Measurements from ENCODE around the gene SRRM4.

Gene SRRM4

DNA sequence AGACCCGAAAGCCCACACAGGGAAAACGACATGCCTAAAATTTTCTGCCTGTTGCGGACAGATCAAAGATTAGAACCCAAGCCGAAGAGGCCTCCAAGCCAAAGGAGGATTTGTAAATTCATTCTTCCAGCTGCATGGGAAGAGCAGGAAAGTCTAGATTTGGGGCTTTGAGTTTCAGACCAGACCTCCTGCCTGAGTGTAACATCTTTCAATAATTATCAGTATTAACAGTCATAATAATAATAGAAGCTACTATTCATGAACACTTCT is 195.7 kb downstream of the SRRM4 start:
- TF ChIP-seq TAF1 (IDR thresholded peaks at IDR 0.05; ENCODE audit: borderline replicate concordance, insufficient read depth, low read length) (no peak), FOXP2 (optimal IDR thresholded peaks at IDR 0.05; ENCODE audit: borderline replicate concordance, extremely low read depth, extremely low read length, insufficient read depth) (no peak), SIN3A (IDR thresholded peaks at IDR 0.05; ENCODE audit: borderline replicate concordance, insufficient read depth, low read length) (no peak), POLR2AphosphoS5 (IDR thresholded peaks at IDR 0.05; ENCODE audit: low read depth, low read length) (no peak)
- TF ChIP-seq, protein P1, sequence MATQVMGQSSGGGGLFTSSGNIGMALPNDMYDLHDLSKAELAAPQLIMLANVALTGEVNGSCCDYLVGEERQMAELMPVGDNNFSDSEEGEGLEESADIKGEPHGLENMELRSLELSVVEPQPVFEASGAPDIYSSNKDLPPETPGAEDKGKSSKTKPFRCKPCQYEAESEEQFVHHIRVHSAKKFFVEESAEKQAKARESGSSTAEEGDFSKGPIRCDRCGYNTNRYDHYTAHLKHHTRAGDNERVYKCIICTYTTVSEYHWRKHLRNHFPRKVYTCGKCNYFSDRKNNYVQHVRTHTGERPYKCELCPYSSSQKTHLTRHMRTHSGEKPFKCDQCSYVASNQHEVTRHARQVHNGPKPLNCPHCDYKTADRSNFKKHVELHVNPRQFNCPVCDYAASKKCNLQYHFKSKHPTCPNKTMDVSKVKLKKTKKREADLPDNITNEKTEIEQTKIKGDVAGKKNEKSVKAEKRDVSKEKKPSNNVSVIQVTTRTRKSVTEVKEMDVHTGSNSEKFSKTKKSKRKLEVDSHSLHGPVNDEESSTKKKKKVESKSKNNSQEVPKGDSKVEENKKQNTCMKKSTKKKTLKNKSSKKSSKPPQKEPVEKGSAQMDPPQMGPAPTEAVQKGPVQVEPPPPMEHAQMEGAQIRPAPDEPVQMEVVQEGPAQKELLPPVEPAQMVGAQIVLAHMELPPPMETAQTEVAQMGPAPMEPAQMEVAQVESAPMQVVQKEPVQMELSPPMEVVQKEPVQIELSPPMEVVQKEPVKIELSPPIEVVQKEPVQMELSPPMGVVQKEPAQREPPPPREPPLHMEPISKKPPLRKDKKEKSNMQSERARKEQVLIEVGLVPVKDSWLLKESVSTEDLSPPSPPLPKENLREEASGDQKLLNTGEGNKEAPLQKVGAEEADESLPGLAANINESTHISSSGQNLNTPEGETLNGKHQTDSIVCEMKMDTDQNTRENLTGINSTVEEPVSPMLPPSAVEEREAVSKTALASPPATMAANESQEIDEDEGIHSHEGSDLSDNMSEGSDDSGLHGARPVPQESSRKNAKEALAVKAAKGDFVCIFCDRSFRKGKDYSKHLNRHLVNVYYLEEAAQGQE (IDR thresholded peaks at IDR 0.05; ENCODE audit: insufficient read depth in 1 of 2, low read depth in 2 of 2, low read length in 2 of 2): no peak

DNA sequence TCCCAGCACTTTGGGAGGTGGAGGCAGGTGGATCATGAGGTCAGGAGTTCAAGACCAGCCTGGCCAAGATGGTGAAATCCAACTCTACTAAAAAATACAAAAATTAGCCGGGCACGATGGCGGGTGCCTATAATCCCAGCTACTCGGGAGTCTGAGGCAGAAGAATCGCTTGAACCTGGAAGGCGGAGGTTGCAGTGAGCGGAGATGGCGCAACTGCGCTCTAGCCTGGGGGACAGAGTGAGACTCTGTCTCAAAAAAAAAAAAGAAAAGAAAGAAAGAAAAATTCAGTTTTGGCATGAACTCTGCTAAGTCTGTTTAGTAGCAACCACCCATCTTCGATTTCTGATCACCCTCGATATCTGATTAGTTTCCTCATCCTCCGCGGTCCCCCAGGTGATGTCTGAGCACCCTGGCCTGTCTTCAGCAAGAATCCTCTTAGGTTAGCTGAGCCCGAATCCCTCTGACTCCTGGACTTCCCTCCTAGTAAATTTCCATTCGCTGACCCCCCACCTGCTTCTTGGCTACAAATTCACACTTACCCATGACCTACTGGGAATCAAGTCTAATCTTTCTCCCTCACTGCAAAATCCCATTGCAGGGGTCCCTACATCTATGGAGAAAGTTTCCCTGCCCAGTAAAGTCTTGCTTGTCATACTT is 196.5 kb downstream of the SRRM4 start:
- TF ChIP-seq SIN3A (IDR thresholded peaks at IDR 0.05; ENCODE audit: borderline replicate concordance, insufficient read depth, low read length): no peak

DNA sequence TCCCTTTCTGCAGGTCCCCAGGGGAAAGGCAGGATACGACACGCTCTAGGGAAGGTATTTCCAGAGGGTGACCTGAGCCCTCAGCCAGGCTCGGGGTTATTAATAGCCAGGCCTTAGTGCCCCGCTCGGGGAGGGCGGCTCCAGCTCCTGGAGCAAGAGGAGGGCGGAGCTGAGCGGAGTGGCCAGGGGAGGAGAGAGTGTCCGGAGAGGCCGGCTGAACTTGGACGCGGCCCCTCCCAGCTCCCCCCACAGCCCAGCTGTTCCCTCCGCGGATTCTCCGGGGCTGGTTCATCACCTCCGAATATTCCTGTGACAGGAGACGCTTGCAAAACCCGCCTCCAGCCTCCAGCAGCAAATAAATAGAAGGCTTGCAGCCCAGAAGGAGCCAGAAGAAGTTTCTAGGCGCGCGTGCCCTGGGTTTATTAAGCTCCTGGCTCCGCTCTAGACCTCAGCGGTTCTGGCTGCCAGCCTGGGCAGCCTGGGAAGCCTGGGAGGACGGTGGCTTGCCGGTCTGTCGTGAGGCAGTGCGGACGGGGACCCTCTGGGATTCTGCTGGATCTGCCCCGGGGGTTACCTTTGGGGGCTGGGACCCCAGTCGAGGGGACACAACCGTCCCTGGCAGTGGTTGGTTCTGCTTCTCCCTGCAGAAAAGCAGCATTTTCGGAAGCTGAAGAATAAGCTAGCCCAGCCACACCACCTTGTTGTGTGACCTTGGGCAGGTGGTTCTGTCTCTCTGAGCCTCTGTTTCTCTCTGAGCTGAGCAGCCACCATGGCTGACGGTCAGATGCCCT is 197.4 kb downstream of the SRRM4 start, which contains the start of gene HSPB8:
TSS of gene HSPB8 (plus strand) at position 388 of the 791 bp plus-strand sequence. CDS start at position 770, 382 bp downstream.
- TF ChIP-seq, protein P1 (IDR thresholded peaks at IDR 0.05; ENCODE audit: insufficient read depth in 1 of 2, low read depth in 2 of 2, low read length in 2 of 2): no peak
- TF ChIP-seq FOXP2 (optimal IDR thresholded peaks at IDR 0.05; ENCODE audit: borderline replicate concordance, extremely low read depth, extremely low read length, insufficient read depth) (no peak), POLR2AphosphoS5 (IDR thresholded peaks at IDR 0.05; ENCODE audit: low read depth, low read length) (no peak), TAF1 (IDR thresholded peaks at IDR 0.05; ENCODE audit: borderline replicate concordance, insufficient read depth, low read length) (no peak), SIN3A (IDR thresholded peaks at IDR 0.05; ENCODE audit: borderline replicate concordance, insufficient read depth, low read length) (no peak)

DNA sequence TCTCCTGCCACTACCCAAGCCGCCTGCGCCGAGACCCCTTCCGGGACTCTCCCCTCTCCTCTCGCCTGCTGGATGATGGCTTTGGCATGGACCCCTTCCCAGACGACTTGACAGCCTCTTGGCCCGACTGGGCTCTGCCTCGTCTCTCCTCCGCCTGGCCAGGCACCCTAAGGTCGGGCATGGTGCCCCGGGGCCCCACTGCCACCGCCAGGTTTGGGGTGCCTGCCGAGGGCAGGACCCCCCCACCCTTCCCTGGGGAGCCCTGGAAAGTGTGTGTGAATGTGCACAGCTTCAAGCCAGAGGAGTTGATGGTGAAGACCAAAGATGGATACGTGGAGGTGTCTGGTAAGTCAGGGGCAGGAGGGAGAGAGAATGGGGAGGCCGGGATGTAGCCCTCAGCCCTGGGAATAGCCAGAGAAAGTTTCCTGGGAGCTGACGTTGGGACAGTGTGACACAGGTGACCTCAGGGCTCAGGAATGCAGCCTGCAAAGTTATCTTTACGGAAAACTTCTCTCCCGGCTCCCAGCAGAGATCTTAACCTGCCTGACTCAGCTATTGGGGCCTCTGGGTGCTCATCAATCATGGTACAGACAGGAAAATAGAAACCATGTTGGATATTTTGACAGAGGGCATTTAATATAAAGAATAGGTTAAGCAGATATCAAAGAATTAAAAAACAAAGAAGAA is 198.1 kb downstream of the SRRM4 start:
- TF ChIP-seq, protein P1 (IDR thresholded peaks at IDR 0.05; ENCODE audit: insufficient read depth in 1 of 2, low read depth in 2 of 2, low read length in 2 of 2): no peak
- TF ChIP-seq SIN3A (IDR thresholded peaks at IDR 0.05; ENCODE audit: borderline replicate concordance, insufficient read depth, low read length): no peak
- no peak for TF ChIP-seq FOXP2 (optimal IDR thresholded peaks at IDR 0.05; ENCODE audit: borderline replicate concordance, extremely low read depth, extremely low read length, insufficient read depth)
- no peak for TF ChIP-seq TAF1 (IDR thresholded peaks at IDR 0.05; ENCODE audit: borderline replicate concordance, insufficient read depth, low read length)
- no peak for TF ChIP-seq POLR2AphosphoS5 (IDR thresholded peaks at IDR 0.05; ENCODE audit: low read depth, low read length)

DNA sequence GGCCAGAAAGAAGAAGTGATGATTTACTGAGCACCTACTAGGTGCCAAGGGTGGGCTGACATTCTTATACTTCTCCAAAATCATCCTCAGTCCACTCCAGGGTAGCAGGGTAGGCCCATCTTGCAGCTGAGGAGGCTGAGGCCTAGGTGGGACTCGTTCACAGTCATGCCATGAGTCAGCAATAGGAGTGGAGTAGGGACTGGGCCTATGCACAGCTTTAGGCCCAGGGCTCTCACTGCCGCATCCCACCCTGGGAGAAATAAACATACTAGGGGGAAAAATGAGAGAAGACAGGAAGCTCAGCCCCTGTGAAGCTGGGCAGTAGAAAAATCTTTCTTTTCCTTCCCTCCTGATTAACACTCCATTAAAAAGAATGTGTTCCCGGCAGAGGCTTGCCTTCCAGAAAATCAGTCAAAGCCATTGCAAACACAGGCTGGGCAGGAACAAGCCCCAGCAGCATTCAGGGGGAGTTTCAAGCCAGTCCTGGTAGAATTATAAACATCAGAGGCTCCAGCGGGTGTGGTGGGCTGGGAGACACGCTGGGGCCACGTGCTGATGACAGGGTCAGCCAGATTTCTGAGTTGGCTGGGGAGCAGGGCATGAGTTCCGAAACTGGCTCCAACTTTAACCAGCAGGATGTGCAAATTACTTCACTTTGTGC is 199.2 kb downstream of the SRRM4 start:
- TF ChIP-seq, protein P1 (IDR thresholded peaks at IDR 0.05; ENCODE audit: insufficient read depth in 1 of 2, low read depth in 2 of 2, low read length in 2 of 2): no peak
- TF ChIP-seq TAF1 (IDR thresholded peaks at IDR 0.05; ENCODE audit: borderline replicate concordance, insufficient read depth, low read length): no peak
- no peak for TF ChIP-seq SIN3A (IDR thresholded peaks at IDR 0.05; ENCODE audit: borderline replicate concordance, insufficient read depth, low read length)
- TF ChIP-seq POLR2AphosphoS5 (IDR thresholded peaks at IDR 0.05; ENCODE audit: low read depth, low read length): no peak
- TF ChIP-seq FOXP2 (optimal IDR thresholded peaks at IDR 0.05; ENCODE audit: borderline replicate concordance, extremely low read depth, extremely low read length, insufficient read depth): no peak
